ENCODE data around the gene PTGER2.

PTGER2 gene

GRCh38 chr14:52313903-52314594, at the start of gene PTGER2:
Gene PTGER2, plus strand, starts transcription at chr14:52314312. Its CDS starts 237 bp downstream, at chr14:52314549.
- DNase-seq: peak; percentile 74 to 81

DNA sequence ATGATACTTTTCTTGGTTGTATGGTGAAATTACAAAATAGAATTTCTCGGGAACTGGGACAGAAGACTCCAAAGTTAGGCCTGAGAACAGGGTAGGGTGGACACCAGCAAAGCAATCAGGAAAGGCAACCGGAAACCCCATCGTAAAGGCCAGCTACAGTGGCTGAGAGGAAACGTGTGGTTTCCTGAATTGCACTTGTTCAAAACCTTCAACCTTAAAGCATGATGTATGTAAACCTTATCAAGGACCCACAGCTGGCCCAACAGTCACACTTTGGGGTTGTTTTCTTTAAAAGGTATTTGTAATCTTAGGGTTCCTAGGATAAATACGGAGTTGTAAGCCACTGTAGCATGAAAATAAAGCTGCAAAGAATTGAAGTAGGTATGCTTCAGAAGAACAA, 48.9 kb upstream of the PTGER2 start:
- DNase-seq: no peak

DNA sequence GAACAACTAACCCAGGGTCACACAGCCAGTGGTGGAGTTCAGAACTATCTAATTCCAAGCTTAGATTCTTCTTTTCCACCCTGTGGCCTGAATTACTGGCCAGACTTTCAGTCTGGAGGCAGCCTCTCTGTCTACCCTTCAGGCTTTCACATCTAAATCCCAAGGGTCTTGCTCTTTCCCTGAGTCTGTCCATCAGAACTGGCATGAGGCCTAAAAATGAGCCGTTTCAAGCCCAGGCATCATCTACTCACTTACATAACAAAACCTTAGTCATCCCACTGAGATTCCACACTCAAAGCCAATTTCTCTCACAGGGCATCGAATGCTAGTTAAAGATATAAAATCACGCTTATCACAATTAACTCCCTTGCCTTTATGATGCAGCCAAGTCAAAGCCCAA, 47.9 kb upstream of the PTGER2 start:
- DNase-seq: no peak

DNA sequence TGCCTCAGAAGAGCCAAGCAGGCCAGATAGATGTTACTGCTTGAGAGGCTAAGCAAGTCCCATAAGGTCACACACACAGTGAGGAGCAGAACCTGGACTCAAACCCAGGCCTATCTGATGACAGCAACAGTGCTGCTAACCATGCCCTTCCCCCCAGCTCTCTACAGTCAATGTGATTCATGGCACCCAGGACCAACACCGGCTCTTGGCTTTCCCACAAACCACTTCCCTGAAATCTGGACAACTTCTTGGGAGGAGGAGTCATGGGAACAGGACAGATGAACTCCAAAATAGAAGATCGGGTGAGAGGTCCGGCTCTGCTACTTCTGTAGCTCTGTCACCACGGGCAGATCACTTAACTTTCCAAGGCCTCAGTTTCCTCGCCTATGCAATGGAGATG, 47.3 kb upstream of the PTGER2 start:
- DNase-seq: no peak

GRCh38 chr14:52267501-52268278, 46.4 kb upstream of the PTGER2 start, which contains the start of gene PTGDR:
Gene PTGDR, plus strand, starts transcription at chr14:52267698. Its CDS starts 117 bp downstream, at chr14:52267815.
- peak; percentile 20 to 30 for DNase-seq

GRCh38 chr14:52268279-52269061, 45.6 kb upstream of the PTGER2 start:
- no peak for DNase-seq

DNA sequence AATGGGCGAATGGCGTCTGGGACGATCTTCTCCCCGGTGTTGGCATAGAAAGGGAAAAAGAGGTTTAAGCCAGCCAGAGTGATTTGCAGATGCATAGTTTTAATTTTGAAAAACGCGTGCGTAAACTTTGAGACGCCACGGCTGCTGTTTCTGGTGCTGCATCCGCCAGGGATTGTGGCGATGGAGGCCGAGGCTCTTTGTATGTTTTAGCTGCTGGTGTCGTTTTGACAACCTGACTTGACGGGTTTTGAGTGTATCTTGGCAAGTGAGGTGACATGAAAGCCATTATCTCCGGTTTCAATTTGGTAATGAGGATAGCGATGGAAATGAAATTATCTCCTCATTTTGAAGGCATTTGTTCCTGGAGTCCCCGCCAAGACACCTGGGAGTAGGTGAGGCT, 45.0 kb upstream of the PTGER2 start:
- DNase-seq: no peak

DNA sequence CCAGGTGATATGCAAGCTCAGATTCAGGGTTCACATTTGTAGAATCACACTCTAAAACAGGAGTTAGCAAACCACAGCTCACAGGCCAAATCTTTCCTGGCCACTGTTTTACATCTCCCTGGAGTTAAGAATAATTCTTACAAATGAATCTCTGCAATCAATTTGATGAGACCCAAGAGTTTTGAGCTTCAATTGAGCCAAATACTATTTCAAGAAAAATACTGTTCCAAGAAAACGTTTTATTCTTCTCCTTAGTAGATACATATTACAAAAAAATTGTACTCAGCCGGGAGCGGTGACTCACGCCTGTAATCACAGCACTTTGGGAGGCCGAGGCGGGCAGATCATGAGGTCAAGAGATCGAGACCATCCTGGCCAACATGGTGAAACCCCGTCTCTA, 44.1 kb upstream of the PTGER2 start:
- DNase-seq: no peak

DNA sequence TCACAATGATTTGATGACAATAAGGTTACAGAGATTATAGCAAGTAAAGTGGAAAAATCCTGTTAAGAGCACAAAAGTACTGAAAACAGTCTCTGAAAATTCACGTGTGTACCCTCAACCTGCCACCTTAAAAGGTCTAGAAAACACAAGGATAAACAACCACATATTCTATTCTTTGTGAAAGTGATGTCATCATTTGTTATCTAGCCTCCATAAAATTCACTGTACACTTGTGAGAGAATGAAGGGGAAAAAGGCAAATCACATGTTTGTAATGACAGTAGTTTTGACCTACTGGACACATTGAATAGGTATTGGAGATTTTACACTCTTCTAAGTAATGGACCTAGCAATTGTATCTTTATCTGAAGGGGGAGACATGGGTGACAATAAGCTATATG, 42.6 kb upstream of the PTGER2 start:
- no peak for DNase-seq

GRCh38 chr14:52272375-52272774, 41.7 kb upstream of the PTGER2 start:
- DNase-seq: no peak

DNA sequence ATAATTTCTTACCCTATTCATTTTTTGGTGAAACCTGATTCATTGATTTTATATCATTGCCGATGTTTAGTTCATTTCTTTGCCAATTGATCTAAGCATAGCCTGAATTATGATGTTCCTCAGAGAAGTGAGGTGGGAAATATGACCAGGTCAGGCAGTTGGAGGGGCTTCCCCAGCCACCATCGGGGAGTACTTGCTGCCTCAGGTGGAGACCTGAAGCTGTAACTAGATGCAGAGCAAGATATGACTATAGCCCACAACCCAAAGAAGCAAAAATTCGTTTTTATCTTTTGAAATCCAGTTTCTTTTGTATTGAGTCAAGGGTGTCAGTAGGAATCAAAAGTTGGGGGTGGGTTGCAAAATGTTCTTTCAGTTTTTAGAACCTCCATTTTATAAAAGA, 38.7 kb upstream of the PTGER2 start:
- DNase-seq: no peak

GRCh38 chr14:52277552-52277951, 36.6 kb upstream of the PTGER2 start:
- no peak for DNase-seq

GRCh38 chr14:52279408-52279807, 34.7 kb upstream of the PTGER2 start:
- no peak for DNase-seq

DNA sequence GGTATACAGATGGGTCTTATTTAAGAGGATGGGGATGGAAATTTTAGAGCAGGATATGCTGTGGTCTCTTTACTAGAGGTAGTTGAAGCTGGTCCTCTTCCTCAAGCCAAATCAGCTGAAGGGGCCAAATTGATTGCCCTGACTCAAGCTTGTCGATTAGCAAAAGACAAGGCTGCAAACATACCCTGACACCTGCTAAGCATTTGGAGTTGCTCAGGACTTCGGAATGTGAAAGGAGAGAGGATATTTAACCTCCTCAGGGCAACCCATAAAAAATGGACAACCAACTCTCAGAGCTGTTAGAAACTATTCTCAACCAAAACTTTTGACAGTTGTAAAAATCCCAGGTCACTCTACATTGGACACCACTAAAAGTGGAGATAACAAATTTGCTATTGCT, 31.0 kb upstream of the PTGER2 start:
- no peak for DNase-seq

- no peak for DNase-seq
Measured at GRCh38 chr14:52286661-52287649, 27.2 kb upstream of the PTGER2 start.

- DNase-seq: no peak
Measured at GRCh38 chr14:52296378-52296777, 17.7 kb upstream of the PTGER2 start.

- DNase-seq: no peak
Measured at GRCh38 chr14:52298795-52299194, 15.3 kb upstream of the PTGER2 start.

DNA sequence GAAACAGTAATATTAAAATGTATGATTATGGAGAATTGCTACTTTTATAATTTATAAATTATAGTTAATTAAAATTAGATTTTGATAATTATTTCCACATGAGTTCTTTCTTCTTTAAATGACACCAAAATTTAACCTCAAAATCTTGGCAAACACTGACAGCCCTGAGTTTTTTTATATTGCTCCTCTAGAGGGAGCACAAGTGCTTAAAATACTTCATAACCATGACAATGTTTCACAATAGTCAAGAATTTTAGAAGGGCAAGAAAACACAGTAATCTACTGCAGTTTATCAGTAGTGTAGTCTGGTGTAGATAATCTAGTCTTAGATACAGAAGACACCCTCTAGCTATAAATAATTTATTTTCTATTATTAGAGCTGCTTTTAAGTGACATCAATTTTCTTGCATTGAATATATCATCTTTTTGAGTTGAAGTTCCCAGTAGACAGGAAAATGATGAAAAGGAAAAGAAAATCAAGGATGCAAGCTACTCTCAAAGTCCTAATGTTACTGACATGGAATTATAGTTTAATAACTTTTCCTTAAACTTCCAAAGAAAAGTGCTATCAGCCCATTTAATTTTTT, 14.3 kb upstream of the PTGER2 start:
- DNase-seq: peak in 1 of 2 donors; percentile 8

GRCh38 chr14:52303236-52303635, 10.9 kb upstream of the PTGER2 start:
- no peak for DNase-seq

DNA sequence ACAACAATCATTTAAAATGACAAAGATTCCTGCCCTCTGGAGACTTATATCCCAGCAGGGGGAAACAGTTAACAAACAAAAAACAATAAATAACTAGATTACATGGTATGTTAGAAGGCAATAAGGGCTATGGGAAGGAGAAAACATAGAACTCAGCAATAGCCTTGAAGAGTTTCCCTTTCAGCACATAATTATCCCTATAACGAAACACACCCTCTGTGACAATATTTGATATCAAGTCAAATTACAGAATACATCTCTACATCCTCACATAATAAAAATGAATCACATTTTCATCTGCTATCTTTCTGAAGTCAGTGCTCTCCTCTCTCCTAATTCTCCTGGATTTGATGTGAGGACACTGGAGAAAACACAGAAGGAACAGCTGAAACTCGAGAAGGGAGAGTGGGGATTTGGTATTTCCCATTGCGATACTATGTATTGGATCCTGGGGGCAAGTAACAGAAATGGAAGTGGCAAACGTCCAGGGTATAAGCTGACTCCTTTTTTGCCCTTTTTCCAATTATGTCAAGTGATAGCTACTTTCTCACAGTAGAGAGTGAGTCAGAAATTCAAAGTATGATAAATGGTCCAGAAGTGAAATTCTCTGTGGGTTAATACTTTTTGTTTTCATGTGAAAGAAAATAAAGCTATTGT, 9.7 kb upstream of the PTGER2 start:
- DNase-seq: no peak

DNA sequence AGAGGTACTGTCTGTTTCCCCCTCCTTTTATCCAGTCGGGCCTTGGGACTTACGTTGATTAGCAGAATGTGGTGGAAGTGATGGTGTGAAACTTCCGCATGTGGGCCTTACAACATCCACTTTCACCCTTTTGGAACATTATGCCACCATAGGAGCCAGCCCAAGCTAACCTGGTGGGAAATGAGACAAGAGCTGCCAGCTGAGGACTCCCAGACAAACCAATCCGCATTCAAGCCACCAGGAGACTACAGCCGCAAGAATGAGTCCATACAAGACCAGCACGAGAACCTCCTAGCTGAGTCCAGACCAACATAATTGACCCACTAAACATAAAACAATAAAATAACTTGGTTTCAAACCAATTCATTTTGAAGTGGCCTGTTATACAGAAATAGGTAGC, 9.1 kb upstream of the PTGER2 start:
- DNase-seq: no peak
